ENCODE data around the gene MFAP2.

MFAP2 gene, protein sequence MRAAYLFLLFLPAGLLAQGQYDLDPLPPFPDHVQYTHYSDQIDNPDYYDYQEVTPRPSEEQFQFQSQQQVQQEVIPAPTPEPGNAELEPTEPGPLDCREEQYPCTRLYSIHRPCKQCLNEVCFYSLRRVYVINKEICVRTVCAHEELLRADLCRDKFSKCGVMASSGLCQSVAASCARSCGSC

DNA sequence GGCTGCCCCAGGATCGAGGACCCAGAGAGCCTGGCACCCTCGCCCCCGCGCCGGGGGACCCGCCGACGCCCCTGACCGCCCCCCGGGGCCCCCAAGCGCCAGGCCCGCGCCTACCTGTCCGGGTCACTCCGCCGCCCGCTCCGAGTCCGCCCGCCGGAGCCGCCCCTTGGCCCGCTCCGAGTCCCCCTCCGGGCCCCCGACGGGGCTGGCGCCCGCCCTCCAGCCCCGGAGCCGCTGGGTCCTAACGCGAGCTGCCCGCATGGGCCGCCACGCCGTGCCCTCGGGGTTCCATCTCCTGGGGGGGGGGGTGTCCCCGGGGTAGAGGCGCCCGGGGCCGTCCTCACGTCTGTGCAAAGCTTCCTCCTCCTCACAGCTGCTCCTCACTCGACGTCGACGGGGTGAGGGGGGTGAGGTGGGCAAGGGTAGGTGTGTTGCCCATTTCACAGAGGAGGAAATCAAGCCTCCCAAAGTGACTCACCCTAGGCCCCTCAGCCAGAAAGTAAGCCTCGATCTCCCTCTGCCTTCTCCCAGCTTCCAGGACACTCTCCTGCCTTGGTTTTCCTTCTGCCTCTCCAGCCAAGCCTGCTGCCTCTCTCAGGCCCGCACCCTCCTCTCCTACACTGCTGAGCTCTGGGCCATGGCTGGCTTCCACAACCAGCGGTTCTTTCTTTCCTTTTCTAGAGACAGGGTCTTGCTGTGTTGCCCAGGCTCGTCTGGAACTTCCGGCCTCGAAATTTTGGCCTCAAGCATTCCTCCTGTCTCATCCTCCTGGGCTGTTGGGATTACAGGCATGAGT lies at the start of gene MFAP2:
Gene MFAP2, minus strand, starts transcription at position 148 of the 796 bp plus-strand sequence. CDS start 2,347 bp downstream, outside the sequence.
- Histone ChIP-seq H3K9ac (no peak within 1 kb of the TSS), H4K20me1 (ENCODE audit: insufficient read depth) (no peaks in the 10 kb centered on the region), H2AFZ (ENCODE audit: low read depth) (no peak within 1 kb of the TSS), H3K79me2 (ENCODE audit: insufficient read depth, low read depth) (no peaks in the 10 kb centered on the region), H3K4me1 (ENCODE audit: low read depth, poor library complexity, severe bottlenecking) (no peaks in the 10 kb centered on the region), H3K4me3 (IDR thresholded peaks at IDR 0.05; ENCODE audit: insufficient read depth, low read depth, low read length) (no peak within 1 kb of the TSS), H3K4me2 (no peak within 1 kb of the TSS), H3K27me3 (ENCODE audit: insufficient read depth, low read depth) (no peaks in the 10 kb centered on the region), H3K27ac (no peak within 1 kb of the TSS), H3K36me3 (ENCODE audit: insufficient read depth) (no peaks in the 10 kb centered on the region)
- no peak for TF ChIP-seq CTCF (conservative IDR thresholded peaks at IDR 0.05; ENCODE audit: low read depth, low read length)

DNA sequence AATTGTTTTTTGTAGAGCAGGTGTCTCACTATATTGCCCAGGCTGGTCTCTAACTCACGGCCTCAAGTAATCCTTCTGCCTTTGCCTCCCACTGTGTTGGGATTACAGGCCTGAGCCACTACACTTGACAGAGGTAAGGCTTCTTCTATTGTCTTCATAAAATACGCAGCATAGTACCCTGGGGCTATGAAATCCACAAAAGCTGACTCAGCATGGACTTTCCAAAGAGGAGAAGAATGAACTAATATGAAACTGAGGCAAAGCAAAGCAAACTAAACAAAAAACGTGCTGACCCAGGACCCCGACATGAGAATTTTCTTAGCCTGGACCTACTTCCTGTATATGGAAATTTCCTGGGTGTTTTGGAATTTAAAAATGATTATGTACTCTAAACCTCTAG lies 49.8 kb upstream of the MFAP2 start:
- Histone ChIP-seq H3K79me2 (ENCODE audit: insufficient read depth, low read depth) (peaks cover 10% of the 10 kb centered on the region), H3K9ac (no peak overlapping the region; the same call in 1 of the 2 replicates), H3K4me1 (ENCODE audit: low read depth, poor library complexity, severe bottlenecking) (peaks cover 55% of the 10 kb centered on the region), H3K36me3 (ENCODE audit: insufficient read depth) (no peaks in the 10 kb centered on the region), H3K4me3 (IDR thresholded peaks at IDR 0.05; ENCODE audit: insufficient read depth, low read depth, low read length) (no peak overlapping the region), H3K4me2 (peak overlapping the region; percentile 71), H3K27me3 (ENCODE audit: insufficient read depth, low read depth) (no peaks in the 10 kb centered on the region), H4K20me1 (ENCODE audit: insufficient read depth) (no peaks in the 10 kb centered on the region), H3K27ac (peak overlapping the region; percentile 55), H2AFZ (ENCODE audit: low read depth) (no peak overlapping the region)
- TF ChIP-seq CTCF (conservative IDR thresholded peaks at IDR 0.05; ENCODE audit: low read depth, low read length), result no peak

GRCh38 chr1:17028662-17029188 lies 48.3 kb upstream of the MFAP2 start:
- Histone ChIP-seq H4K20me1 (ENCODE audit: insufficient read depth) (no peaks in the 10 kb centered on the region), H3K4me1 (ENCODE audit: low read depth, poor library complexity, severe bottlenecking) (peaks cover 55% of the 10 kb centered on the region), H3K4me2 (no peak overlapping the region), H3K36me3 (ENCODE audit: insufficient read depth) (no peaks in the 10 kb centered on the region), H3K27me3 (ENCODE audit: insufficient read depth, low read depth) (no peaks in the 10 kb centered on the region), H3K79me2 (ENCODE audit: insufficient read depth, low read depth) (no peaks in the 10 kb centered on the region), H3K27ac (no peak overlapping the region), H3K9ac (no peak overlapping the region), H3K4me3 (IDR thresholded peaks at IDR 0.05; ENCODE audit: insufficient read depth, low read depth, low read length) (no peak overlapping the region), H2AFZ (ENCODE audit: low read depth) (no peak overlapping the region)
- TF ChIP-seq CTCF (conservative IDR thresholded peaks at IDR 0.05; ENCODE audit: low read depth, low read length), result no peak

DNA sequence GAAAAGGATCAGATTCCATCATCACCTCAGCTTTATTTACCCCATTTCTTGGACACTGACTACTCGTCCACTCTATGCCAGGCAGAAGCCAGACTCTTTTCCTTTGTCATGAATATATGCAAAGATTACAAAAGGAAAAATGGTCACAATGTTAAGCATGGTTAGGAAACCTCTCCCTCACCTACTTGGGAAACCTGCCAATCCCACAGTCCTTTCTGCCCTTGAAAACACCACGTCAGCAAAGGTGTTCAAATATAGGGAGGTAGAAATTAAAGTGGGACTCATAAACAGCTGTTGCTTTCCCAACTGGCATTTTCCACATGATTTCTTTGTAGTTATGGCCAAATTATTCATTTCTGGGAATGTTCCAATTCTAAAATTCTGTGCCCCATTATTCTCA lies 47.5 kb upstream of the MFAP2 start:
- H2AFZ ChIP-seq (ENCODE audit: low read depth), result no peak overlapping the region

More for the DNA sequence above, 47.5 kb upstream of the MFAP2 start:
- Histone ChIP-seq H3K4me3 (IDR thresholded peaks at IDR 0.05; ENCODE audit: insufficient read depth, low read depth, low read length) (no peak overlapping the region), H3K36me3 (ENCODE audit: insufficient read depth) (no peaks in the 10 kb centered on the region), H3K4me1 (ENCODE audit: low read depth, poor library complexity, severe bottlenecking) (peaks cover 51% of the 10 kb centered on the region), H3K27me3 (ENCODE audit: insufficient read depth, low read depth) (no peaks in the 10 kb centered on the region), H3K27ac (no peak overlapping the region), H4K20me1 (ENCODE audit: insufficient read depth) (no peaks in the 10 kb centered on the region), H3K9ac (no peak overlapping the region), H3K79me2 (ENCODE audit: insufficient read depth, low read depth) (no peaks in the 10 kb centered on the region), H3K4me2 (no peak overlapping the region)
- TF ChIP-seq CTCF (conservative IDR thresholded peaks at IDR 0.05; ENCODE audit: low read depth, low read length), result no peak
